Measurements from ENCODE around the gene ETS2.

ETS2 gene

GRCh38 chr21:38859852-38860251 is 54.1 kb downstream of the ETS2 start:
- TF ChIP-seq SP1 (IDR thresholded peaks at IDR 0.05): no peak
- TF ChIP-seq FOXA1 (IDR thresholded peaks at IDR 0.05): no peak
- TF ChIP-seq HDGF (IDR thresholded peaks at IDR 0.05; ENCODE audit: borderline replicate concordance): no peak
- TF ChIP-seq NFRKB (IDR thresholded peaks at IDR 0.05): no peak
- TF ChIP-seq ELF4 (IDR thresholded peaks at IDR 0.05): no peak
- no peak for TF ChIP-seq FOXK2 (IDR thresholded peaks at IDR 0.05)
- TF ChIP-seq SUZ12 (IDR thresholded peaks at IDR 0.05): no peak
- no peak for TF ChIP-seq FOXM1 (IDR thresholded peaks at IDR 0.05; ENCODE audit: borderline replicate concordance)
- TF ChIP-seq LEF1 (IDR thresholded peaks at IDR 0.05; ENCODE audit: borderline replicate concordance): no peak
- no peak for DNase-seq (ENCODE audit: extremely low spot score)
- ChIA-PET POLR2A (no interaction called here), CTCF (no interaction called here)

DNA sequence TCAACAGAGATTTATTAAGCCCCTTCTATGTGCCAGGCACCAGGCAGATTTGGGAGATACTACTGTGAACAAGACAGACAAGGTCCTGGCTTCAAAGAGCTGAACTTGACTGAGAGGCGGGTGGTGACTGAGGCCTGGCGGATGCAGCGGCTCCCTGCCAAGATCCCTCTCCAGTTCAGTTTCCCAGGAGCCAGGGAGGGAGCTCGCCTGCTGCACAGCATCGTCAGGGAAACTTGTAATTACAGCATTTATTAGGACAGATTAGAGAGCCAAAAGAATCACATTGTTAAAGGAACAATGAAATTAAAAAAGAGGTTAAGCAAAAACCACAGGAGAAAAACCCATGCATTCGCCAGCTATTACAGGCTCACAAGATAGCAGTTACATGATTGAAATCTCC is 55.3 kb downstream of the ETS2 start:
- ChIA-PET POLR2A (no interaction called here), CTCF (no interaction called here)
- DNase-seq (ENCODE audit: extremely low spot score): no peak
- TF ChIP-seq ZNF384 (IDR thresholded peaks at IDR 0.05) (no peak), FOXM1 (IDR thresholded peaks at IDR 0.05; ENCODE audit: borderline replicate concordance) (no peak), FOXA1 (IDR thresholded peaks at IDR 0.05) (no peak), SP1 (IDR thresholded peaks at IDR 0.05) (no peak), NFRKB (IDR thresholded peaks at IDR 0.05) (no peak), HDGF (IDR thresholded peaks at IDR 0.05; ENCODE audit: borderline replicate concordance) (no peak), TARDBP (IDR thresholded peaks at IDR 0.05) (no peak), CTBP1 (IDR thresholded peaks at IDR 0.05; ENCODE audit: borderline replicate concordance) (no peak), SUZ12 (IDR thresholded peaks at IDR 0.05) (no peak), BHLHE40 (IDR thresholded peaks at IDR 0.05; ENCODE audit: borderline replicate concordance) (no peak), L3MBTL2 (conservative IDR thresholded peaks at IDR 0.05) (no peak), ARNT (IDR thresholded peaks at IDR 0.05) (no peak), ELF4 (IDR thresholded peaks at IDR 0.05) (no peak), FOXK2 (IDR thresholded peaks at IDR 0.05) (no peak), LEF1 (IDR thresholded peaks at IDR 0.05; ENCODE audit: borderline replicate concordance) (no peak)
- TF ChIP-seq, protein P1, sequence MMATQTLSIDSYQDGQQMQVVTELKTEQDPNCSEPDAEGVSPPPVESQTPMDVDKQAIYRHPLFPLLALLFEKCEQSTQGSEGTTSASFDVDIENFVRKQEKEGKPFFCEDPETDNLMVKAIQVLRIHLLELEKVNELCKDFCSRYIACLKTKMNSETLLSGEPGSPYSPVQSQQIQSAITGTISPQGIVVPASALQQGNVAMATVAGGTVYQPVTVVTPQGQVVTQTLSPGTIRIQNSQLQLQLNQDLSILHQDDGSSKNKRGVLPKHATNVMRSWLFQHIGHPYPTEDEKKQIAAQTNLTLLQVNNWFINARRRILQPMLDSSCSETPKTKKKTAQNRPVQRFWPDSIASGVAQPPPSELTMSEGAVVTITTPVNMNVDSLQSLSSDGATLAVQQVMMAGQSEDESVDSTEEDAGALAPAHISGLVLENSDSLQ (IDR thresholded peaks at IDR 0.05): no peak

DNA sequence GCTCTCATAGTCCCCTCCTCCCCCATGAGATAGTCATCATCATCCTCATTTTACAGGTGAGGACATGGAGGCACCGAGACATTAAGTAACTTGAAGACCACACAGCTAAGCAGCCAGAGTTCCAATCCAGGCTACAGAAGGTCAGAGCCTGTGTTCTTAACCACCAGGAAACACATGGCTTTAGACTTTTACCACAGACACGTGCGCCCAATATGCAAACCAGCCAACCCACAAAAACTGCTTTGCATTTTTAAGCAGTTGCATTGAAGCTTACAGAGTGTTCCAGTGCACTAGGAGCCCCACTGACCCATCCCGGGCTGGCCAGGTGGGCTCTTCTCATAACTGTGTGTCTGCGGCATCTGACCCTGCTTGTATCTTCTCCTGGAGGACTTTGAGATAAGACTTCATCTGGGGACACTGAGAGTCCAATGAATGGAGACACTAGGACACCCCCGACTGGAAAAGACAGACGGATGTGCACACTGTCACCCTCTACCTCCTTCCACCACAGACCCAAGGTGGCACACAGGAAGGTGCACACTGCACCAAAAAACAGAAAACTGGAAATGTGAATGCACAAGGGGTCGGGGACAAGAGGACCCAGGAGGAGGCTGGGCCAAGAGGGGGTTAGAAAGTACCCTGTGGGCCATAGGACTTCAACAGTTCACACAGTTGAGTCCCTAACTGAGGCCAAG is 56.4 kb downstream of the ETS2 start:
- CTCF ChIA-PET: no interaction called here
- no peak for DNase-seq (ENCODE audit: extremely low spot score)
- TF ChIP-seq, protein P1 (IDR thresholded peaks at IDR 0.05): no peak
- TF ChIP-seq CTBP1 (IDR thresholded peaks at IDR 0.05; ENCODE audit: borderline replicate concordance) (no peak), ARNT (IDR thresholded peaks at IDR 0.05) (no peak), HDGF (IDR thresholded peaks at IDR 0.05; ENCODE audit: borderline replicate concordance) (no peak), TARDBP (IDR thresholded peaks at IDR 0.05) (no peak), BHLHE40 (IDR thresholded peaks at IDR 0.05; ENCODE audit: borderline replicate concordance) (no peak), FOXK2 (IDR thresholded peaks at IDR 0.05) (no peak), FOXA1 (IDR thresholded peaks at IDR 0.05) (no peak), SUZ12 (IDR thresholded peaks at IDR 0.05) (no peak), ZNF384 (IDR thresholded peaks at IDR 0.05) (no peak), LEF1 (IDR thresholded peaks at IDR 0.05; ENCODE audit: borderline replicate concordance) (no peak)
- POLR2A ChIA-PET: no interaction called here

- CTCF ChIA-PET: no interaction called here
- no peak for TF ChIP-seq ARNT (IDR thresholded peaks at IDR 0.05)
- TF ChIP-seq, protein P1 (IDR thresholded peaks at IDR 0.05): no peak
- no peak for TF ChIP-seq FOXM1 (IDR thresholded peaks at IDR 0.05; ENCODE audit: borderline replicate concordance)
- no peak for TF ChIP-seq SUZ12 (IDR thresholded peaks at IDR 0.05)
- POLR2A ChIA-PET: no interaction called here
- DNase-seq (ENCODE audit: extremely low spot score): no peak
Observed at GRCh38 chr21:38863291-38863690, 57.6 kb downstream of the ETS2 start.

DNA sequence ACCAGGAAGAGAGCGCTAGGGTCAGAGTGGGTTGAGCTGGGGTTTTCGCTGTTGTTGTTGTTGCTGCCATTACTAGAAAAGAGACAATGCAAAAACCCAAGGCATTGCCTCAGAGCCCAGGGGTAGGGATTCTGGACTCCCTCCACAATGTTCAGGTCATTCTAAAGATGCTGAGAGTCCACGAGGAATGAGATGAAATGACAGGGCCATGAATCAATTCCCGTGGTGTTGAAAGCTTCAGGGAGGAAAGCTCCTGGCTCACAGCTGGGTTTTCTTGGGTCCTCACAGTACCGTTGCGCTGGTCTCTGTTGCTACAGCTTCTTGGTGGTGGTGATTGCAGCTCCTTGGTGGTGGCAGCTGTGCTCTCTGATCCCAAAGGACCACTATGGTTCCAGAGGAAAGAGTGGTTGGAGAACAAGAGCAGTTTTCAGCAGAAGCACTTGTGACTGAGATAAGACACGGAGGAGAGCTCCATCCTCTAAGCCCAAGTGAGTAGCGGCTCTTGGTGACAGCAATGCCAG is 58.2 kb downstream of the ETS2 start:
- CTCF ChIA-PET: no interaction called here
- DNase-seq (ENCODE audit: extremely low spot score): no peak
- TF ChIP-seq CTBP1 (IDR thresholded peaks at IDR 0.05; ENCODE audit: borderline replicate concordance) (no peak), FOXK2 (IDR thresholded peaks at IDR 0.05) (no peak), ZNF384 (IDR thresholded peaks at IDR 0.05) (no peak), FOXA1 (IDR thresholded peaks at IDR 0.05) (no peak), NFRKB (IDR thresholded peaks at IDR 0.05) (no peak), ARNT (IDR thresholded peaks at IDR 0.05) (no peak), L3MBTL2 (conservative IDR thresholded peaks at IDR 0.05) (no peak), HDGF (IDR thresholded peaks at IDR 0.05; ENCODE audit: borderline replicate concordance) (no peak), BHLHE40 (IDR thresholded peaks at IDR 0.05; ENCODE audit: borderline replicate concordance) (no peak), LEF1 (IDR thresholded peaks at IDR 0.05; ENCODE audit: borderline replicate concordance) (no peak), TARDBP (IDR thresholded peaks at IDR 0.05) (no peak), ELF4 (IDR thresholded peaks at IDR 0.05) (no peak), SUZ12 (IDR thresholded peaks at IDR 0.05) (no peak), FOXM1 (IDR thresholded peaks at IDR 0.05; ENCODE audit: borderline replicate concordance) (no peak)
- TF ChIP-seq, protein P1 (IDR thresholded peaks at IDR 0.05): no peak
- POLR2A ChIA-PET: no interaction called here

Measured in HEK293T (cell line).